PFSK-1 (cell line): Measurements from ENCODE around the gene SNRPA1.

Experiments
- FOXP2 ChIP-seq: optimal IDR thresholded peaks from 2 replicates; pipeline ENCODE3; 2011; ENCODE audit warnings: borderline replicate concordance, control low read depth, inconsistent platforms; ENCODE audit not compliant: insufficient read depth; ENCODE audit errors: extremely low read length, extremely low read depth
- POLR2AphosphoS5 ChIP-seq: IDR thresholded peaks from 2 replicates; pipeline ENCODE4 v1.6.1; 2012; ENCODE audit warnings: low read depth, mild to moderate bottlenecking, control low read depth, low read length, moderate library complexity
- SIN3A ChIP-seq: IDR thresholded peaks from 2 replicates; pipeline ENCODE4 v1.6.1; 2012; ENCODE audit warnings: mild to moderate bottlenecking, low read length, moderate library complexity, borderline replicate concordance; ENCODE audit not compliant: insufficient read depth
- TAF1 ChIP-seq: IDR thresholded peaks from 2 replicates; pipeline ENCODE4 v1.6.1; 2012; ENCODE audit warnings: low read length, control low read depth, borderline replicate concordance; ENCODE audit not compliant: insufficient read depth
- TF ChIP-seq, protein P1 (sequence below), 2 experiments: IDR thresholded peaks; 2 replicates each; pipeline versions ENCODE4 v1.6.1 to v1.8.0; 2011 to 2012; ENCODE audit warnings: low read depth in 2 of 2, low read length in 2 of 2, control low read depth in 1 of 2, inconsistent platforms in 1 of 2, mild to moderate bottlenecking in 1 of 2, moderate library complexity in 1 of 2; ENCODE audit not compliant: insufficient read depth in 1 of 2

Gene SNRPA1

DNA sequence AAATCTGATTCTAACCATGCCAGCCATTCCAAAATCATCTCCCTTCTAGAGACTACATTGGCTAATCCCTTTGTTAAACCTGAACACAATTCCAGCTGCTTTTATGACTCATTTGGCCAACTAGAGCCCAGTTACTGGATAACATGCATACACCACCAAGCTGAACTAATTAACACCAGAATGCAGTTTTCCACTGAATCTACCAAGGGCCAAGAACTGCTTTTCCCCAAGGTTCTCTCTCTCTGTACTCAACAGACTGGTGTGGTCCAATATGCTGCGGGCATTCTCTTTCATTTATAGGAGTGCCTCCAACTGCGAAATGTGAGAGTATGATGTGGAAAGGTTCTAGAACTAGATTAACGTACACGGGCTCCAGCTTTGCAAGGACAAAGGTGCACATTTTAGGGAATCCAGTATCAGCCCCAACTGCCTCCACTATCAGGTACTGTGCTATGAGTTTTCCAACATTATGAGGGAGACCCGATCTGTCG lies 44.7 kb downstream of the SNRPA1 start:
- TF ChIP-seq, protein P1, sequence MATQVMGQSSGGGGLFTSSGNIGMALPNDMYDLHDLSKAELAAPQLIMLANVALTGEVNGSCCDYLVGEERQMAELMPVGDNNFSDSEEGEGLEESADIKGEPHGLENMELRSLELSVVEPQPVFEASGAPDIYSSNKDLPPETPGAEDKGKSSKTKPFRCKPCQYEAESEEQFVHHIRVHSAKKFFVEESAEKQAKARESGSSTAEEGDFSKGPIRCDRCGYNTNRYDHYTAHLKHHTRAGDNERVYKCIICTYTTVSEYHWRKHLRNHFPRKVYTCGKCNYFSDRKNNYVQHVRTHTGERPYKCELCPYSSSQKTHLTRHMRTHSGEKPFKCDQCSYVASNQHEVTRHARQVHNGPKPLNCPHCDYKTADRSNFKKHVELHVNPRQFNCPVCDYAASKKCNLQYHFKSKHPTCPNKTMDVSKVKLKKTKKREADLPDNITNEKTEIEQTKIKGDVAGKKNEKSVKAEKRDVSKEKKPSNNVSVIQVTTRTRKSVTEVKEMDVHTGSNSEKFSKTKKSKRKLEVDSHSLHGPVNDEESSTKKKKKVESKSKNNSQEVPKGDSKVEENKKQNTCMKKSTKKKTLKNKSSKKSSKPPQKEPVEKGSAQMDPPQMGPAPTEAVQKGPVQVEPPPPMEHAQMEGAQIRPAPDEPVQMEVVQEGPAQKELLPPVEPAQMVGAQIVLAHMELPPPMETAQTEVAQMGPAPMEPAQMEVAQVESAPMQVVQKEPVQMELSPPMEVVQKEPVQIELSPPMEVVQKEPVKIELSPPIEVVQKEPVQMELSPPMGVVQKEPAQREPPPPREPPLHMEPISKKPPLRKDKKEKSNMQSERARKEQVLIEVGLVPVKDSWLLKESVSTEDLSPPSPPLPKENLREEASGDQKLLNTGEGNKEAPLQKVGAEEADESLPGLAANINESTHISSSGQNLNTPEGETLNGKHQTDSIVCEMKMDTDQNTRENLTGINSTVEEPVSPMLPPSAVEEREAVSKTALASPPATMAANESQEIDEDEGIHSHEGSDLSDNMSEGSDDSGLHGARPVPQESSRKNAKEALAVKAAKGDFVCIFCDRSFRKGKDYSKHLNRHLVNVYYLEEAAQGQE (IDR thresholded peaks at IDR 0.05; ENCODE audit: insufficient read depth in 1 of 2, low read depth in 2 of 2, low read length in 2 of 2) = no peak
- TF ChIP-seq SIN3A (no peak), FOXP2 (no peak), TAF1 (no peak), POLR2AphosphoS5 (no peak)

DNA sequence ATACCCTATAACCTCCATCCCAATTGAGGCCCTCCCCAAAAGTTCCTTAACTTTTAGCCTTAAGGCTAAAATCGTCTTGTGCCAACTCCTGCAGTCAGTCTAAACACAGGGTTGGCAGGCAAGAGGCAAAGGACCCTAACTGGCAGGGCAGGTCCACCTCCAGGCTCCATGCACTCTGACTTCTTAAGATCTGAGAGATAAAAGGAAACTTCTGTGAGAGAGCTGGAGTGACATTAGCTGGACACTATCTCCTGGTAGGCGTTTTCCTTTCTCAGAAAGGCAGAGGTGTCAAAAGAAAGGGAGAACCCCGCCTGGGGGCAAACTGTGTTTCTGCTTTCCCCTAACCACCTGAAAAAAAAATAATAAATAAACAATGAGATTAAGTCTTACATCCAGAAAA lies 46.8 kb downstream of the SNRPA1 start:
- TF ChIP-seq POLR2AphosphoS5 (no peak), FOXP2 (no peak), SIN3A (no peak), TAF1 (no peak)
- TF ChIP-seq, protein P1 (IDR thresholded peaks at IDR 0.05; ENCODE audit: insufficient read depth in 1 of 2, low read depth in 2 of 2, low read length in 2 of 2) = no peak

DNA sequence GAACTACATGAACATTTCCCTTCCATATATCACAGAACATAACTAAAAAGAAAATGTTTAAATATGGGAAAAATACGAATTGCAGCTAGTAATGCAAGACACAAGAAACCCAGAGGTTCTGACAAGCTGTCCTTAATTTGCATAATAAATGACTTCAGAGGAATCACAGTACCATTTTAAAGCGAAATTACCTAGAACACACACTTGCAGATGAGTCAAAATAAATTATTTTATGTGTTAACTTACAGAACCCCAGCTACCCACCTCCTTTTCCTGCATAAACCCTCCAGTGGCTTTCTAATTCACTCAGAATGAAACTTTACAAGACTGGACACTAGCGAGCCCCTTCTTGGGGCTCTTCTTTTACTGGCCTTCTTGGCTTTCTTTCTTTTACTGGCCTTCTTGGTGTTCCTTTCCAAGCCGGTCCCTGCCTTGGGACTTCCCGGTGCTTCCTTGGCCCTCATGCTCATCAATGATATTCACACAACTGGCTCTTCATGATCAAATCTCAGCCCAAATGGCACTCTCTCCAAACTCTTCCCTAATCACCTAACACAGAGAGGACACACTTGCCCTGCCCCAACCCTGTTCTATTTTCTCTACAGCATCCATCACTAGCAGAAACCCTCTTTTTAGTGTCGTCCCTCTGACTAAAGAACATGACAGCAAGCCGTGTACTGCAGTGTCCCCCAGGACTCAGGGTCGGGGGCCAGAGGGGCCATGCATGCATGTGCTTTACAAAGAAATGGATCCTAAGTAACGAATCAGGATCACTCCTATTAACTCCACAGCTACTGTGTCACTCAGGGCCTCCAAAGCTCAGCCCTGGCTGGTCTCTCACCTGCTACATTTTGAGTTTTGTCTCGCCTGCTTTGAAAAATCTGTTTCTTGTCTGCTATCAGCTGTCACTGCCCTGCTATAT lies 48.0 kb downstream of the SNRPA1 start:
- TF ChIP-seq POLR2AphosphoS5 (no peak), SIN3A (no peak), TAF1 (no peak), FOXP2 (no peak)
- TF ChIP-seq, protein P1 (IDR thresholded peaks at IDR 0.05; ENCODE audit: insufficient read depth in 1 of 2, low read depth in 2 of 2, low read length in 2 of 2) = no peak

DNA sequence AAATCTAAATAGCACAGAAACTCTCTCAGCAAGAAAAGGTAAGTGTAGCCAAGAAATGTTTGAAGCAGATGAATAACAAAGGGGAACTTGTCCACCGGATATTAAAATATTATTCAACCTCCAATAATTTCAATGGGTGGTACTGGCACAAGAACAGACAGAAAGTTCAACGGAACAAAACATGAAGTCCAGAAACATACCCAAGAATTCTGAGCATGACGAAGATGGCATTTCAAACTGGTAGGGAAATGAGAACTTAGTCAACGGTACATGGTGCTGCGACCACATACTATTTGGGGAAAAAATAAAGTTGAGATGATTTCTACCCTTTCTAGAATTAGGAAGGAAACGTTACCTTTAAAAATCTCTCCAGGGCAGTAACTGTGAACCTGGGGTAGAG lies 48.7 kb downstream of the SNRPA1 start:
- TF ChIP-seq, protein P1 (IDR thresholded peaks at IDR 0.05; ENCODE audit: insufficient read depth in 1 of 2, low read depth in 2 of 2, low read length in 2 of 2) = no peak
- no peak for TF ChIP-seq POLR2AphosphoS5
- no peak for TF ChIP-seq TAF1
- TF ChIP-seq FOXP2 = no peak
- no peak for TF ChIP-seq SIN3A
